Body of pancreas (tissue), 4 donors: Measurements from ENCODE around the gene GPHA2.

Experiments
- POLR2A ChIP-seq, 3 donors: fragments of 450-650 bp; IDR thresholded peaks; one replicate each; pipeline ENCODE4 v1.6.1; 2016; ENCODE audit warnings: antibody characterized with exemption in 3 of 3, mild to moderate bottlenecking in 2 of 3
- TF ChIP-seq, protein P1 (sequence below), 7 experiments: fragments of 450-650 bp in 4 of 7; fragments of 200-600 bp in 3 of 7; sonication (generic) in 3 of 7; IDR thresholded peaks; one replicate each; pipeline ENCODE4 v1.5.1; 2016 to 2019; ENCODE audit warnings: antibody characterized with exemption in 7 of 7

DNA sequence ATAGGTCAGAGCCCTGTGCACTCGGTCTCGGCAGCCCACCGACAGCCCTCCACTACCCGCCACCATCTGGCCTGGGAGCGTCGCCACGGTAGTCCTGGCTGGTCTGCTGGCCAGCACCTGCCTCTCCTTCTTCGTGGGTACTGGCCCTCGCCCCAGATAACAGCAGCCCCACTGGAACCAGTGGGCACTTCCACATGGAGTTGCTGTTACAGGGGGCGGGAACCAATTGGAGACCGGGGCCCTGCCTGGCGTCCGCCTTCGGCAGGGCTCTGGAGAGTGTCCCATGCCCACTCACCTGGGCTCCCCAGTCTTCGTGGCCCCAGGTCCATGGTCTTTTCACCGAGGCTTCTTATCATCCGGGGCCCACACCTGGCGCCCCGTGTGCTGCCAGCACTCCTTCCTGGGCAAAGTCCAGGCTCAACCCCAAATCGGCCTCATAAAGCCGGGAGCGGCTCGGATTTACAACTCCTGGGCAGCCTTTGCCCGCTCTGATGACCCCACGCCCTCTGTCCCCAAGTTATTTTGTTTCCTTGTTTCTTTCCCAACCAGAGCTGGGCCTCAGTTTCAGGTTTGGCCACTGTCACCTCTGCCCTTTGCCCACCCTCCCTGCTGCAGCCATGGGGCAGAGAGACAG, 44.4 kb downstream of the GPHA2 start:
- TF ChIP-seq, protein P1, sequence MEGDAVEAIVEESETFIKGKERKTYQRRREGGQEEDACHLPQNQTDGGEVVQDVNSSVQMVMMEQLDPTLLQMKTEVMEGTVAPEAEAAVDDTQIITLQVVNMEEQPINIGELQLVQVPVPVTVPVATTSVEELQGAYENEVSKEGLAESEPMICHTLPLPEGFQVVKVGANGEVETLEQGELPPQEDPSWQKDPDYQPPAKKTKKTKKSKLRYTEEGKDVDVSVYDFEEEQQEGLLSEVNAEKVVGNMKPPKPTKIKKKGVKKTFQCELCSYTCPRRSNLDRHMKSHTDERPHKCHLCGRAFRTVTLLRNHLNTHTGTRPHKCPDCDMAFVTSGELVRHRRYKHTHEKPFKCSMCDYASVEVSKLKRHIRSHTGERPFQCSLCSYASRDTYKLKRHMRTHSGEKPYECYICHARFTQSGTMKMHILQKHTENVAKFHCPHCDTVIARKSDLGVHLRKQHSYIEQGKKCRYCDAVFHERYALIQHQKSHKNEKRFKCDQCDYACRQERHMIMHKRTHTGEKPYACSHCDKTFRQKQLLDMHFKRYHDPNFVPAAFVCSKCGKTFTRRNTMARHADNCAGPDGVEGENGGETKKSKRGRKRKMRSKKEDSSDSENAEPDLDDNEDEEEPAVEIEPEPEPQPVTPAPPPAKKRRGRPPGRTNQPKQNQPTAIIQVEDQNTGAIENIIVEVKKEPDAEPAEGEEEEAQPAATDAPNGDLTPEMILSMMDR (IDR thresholded peaks at IDR 0.05) = no peak
- TF ChIP-seq POLR2A (IDR thresholded peaks at IDR 0.05) = no peak
